B cell (primary cell): Measurements from ENCODE around the gene HS3ST5. TPM values are rescaled to one million over a fixed set of nuclear protein-coding genes. Genes with fewer than 3 reads are reported as not detected.

Experiments used
- ATAC-seq: fragments of 200-7000 bp; cut with Tn5 transposase; one replicate; pipeline ENCODE4 v1.10.0; 2021; ENCODE audit warnings: low read depth, mild to moderate bottlenecking, moderate number of reproducible peaks, moderate library complexity
- CTCF ChIA-PET: fragments of 350-600 bp; sonication (Branson Sonifier 250); formaldehyde crosslinking; loops from one replicate; lab custom pipeline; 2021; ENCODE audit warnings: antibody characterized with exemption, inconsistent platforms; lab: Charles Lee
- POLR2A ChIA-PET: fragments of 350-600 bp; sonication (Branson Sonifier 250); formaldehyde crosslinking; loops from one replicate; lab custom pipeline; 2021; ENCODE audit warnings: antibody characterized with exemption; lab: Charles Lee
- DNase-seq: peaks from one replicate; pipeline ENCODE4 v3.0.0; 2013
- H2AFZ ChIP-seq: 2 replicates; pipeline ENCODE4 v1.6.1; 2012; ENCODE audit warnings: mild to moderate bottlenecking, low read depth, low read length; ENCODE audit not compliant: insufficient read depth, poor library complexity, severe bottlenecking
- H3K27ac ChIP-seq, 2 donors: 1 replicate in 1 of 2; 2 replicates in 1 of 2; pipeline ENCODE4 v1.5.1; 2012 to 2013; ENCODE audit warnings: low read length in 2 of 2, mild to moderate bottlenecking in 2 of 2, moderate library complexity in 1 of 2
- H3K27me3 ChIP-seq, 4 experiments: fragments of 200-600 bp in 1 of 4; sonication (generic) in 1 of 4; replicated peaks in 1 of 4; 1 replicate in 2 of 4; 2 replicates in 2 of 4; pipeline versions ENCODE4 v1.6.1 to v1.7.0; 2013 to 2016; ENCODE audit warnings: low read length in 3 of 4, mild to moderate bottlenecking in 2 of 4, mixed read lengths in 1 of 4, moderate library complexity in 1 of 4; ENCODE audit not compliant: insufficient read depth in 4 of 4, control insufficient read depth in 3 of 4; ENCODE audit errors: control extremely low read depth in 1 of 4
- H3K36me3 ChIP-seq, 2 experiments: replicated peaks in 1 of 2; 1 replicate in 1 of 2; 2 replicates in 1 of 2; pipeline versions ENCODE4 v1.6.1 to v1.7.1; 2013; ENCODE audit warnings: low read length in 1 of 2; ENCODE audit not compliant: insufficient read depth in 2 of 2, control insufficient read depth in 1 of 2; ENCODE audit errors: control extremely low read depth in 1 of 2, extremely low read depth in 1 of 2
- H3K4me1 ChIP-seq, 2 donors: fragments of 200-600 bp in 1 of 2; sonication (generic) in 1 of 2; 1 replicate in 1 of 2; 2 replicates in 1 of 2; pipeline versions ENCODE4 v1.5.1 to v1.6.1; 2013 to 2017; ENCODE audit warnings: low read length in 2 of 2; ENCODE audit not compliant: control insufficient read depth in 2 of 2, insufficient read depth in 2 of 2
- H3K4me2 ChIP-seq: replicated peaks from 2 replicates; pipeline ENCODE3; 2012; ENCODE audit warnings: mild to moderate bottlenecking, low read depth, low read length; ENCODE audit not compliant: poor library complexity, severe bottlenecking
- H3K4me3 ChIP-seq, 5 experiments: fragments of 200-600 bp in 1 of 5; sonication (generic) in 1 of 5; 1 replicate in 3 of 5; 2 replicates in 2 of 5; pipeline versions ENCODE4 v1.5.1 to v1.7.0; 2011 to 2016; ENCODE audit warnings: low read length in 4 of 5, mild to moderate bottlenecking in 4 of 5, low read depth in 2 of 5, control low read depth in 1 of 5, moderate library complexity in 1 of 5; ENCODE audit not compliant: insufficient read depth in 1 of 5; ENCODE audit errors: control extremely low read depth in 1 of 5, extremely low read depth in 1 of 5
- H3K79me2 ChIP-seq: fragments of 200-600 bp; sonication (generic); one replicate; pipeline ENCODE4 v1.6.0; 2016; ENCODE audit warnings: low read length; ENCODE audit not compliant: control insufficient read depth, insufficient read depth
- H3K9ac ChIP-seq: fragments of 200-600 bp; sonication (generic); 2 replicates; pipeline ENCODE4 v1.6.1; 2017; ENCODE audit warnings: mild to moderate bottlenecking, low read length, moderate library complexity
- H3K9me3 ChIP-seq, 3 donors: one replicate each; pipeline versions ENCODE4 v1.6.1 to v1.7.1; 2013; ENCODE audit warnings: low read length in 2 of 3; ENCODE audit not compliant: control insufficient read depth in 2 of 3, insufficient read depth in 1 of 3; ENCODE audit errors: control extremely low read depth in 1 of 3
- H4K20me1 ChIP-seq: 2 replicates; pipeline ENCODE4 v1.6.0; 2012; ENCODE audit warnings: mild to moderate bottlenecking, low read length; ENCODE audit not compliant: insufficient read depth, control insufficient read depth, poor library complexity, severe bottlenecking
- H3K27ac Mint-ChIP-seq: one replicate; pipeline ENCODE4 v1.8.0; 2021; ENCODE audit warnings: mixed read lengths
- H3K27me3 Mint-ChIP-seq: one replicate; pipeline ENCODE4 v1.8.0; 2021; ENCODE audit warnings: mixed read lengths
- H3K4me1 Mint-ChIP-seq: one replicate; pipeline ENCODE4 v1.8.0; 2021; ENCODE audit warnings: mixed read lengths
- H3K4me3 Mint-ChIP-seq: one replicate; pipeline ENCODE4 v1.8.0; 2021; ENCODE audit warnings: mixed read lengths
- H3K9me3 Mint-ChIP-seq: one replicate; pipeline ENCODE4 v1.8.0; 2022; ENCODE audit warnings: mixed read lengths; ENCODE audit not compliant: insufficient read depth
- CTCF ChIP-seq: fragments of 200-600 bp; IDR thresholded peaks from one replicate; pipeline ENCODE4 v1.8.0; 2022; ENCODE audit warnings: antibody characterized with exemption, mild to moderate bottlenecking
- EZH2 ChIP-seq: IDR thresholded peaks from 2 replicates; pipeline ENCODE4 v1.6.1; 2012; ENCODE audit warnings: borderline replicate concordance, low read depth, mild to moderate bottlenecking, moderate library complexity, low read length; ENCODE audit not compliant: insufficient read depth, poor library complexity, severe bottlenecking
- WGBS: methylation state at CpG from one replicate; pipeline ENCODE4 v1.1.5; 2013; ENCODE audit warnings: missing lambda C conversion rate; ENCODE audit not compliant: insufficient coverage; 5-methylcytosine and 5-hydroxymethylcytosine counted together
- intact Hi-C: fragments of 100-400 bp; cut with micrococcal nuclease; formaldehyde crosslinking; loops from one replicate; pipeline ENCODE4 v1.10.0; 2022
- polyA plus RNA-seq: library from polyadenylated mRNA; depleted of rRNA; stranded (reverse); fragments of >200 nt; gene quantifications from 2 replicates; pipeline ENCODE4 v1.2.3, GENCODE V29; 2012
- total RNA-seq, 2 donors: library from RNA; stranded (reverse); fragments of 120-200 nt in 1 of 2; gene quantifications; 1 replicate in 1 of 2; 2 replicates in 1 of 2; pipeline versions ENCODE4 v1.2.3 to v1.2.4, GENCODE V29; 2013 to 2022

Gene HS3ST5
- total and polyA plus RNA-seq, 2 donors (not counting 1 experiment from before 2014, with no cell fraction given), result not detected

DNA sequence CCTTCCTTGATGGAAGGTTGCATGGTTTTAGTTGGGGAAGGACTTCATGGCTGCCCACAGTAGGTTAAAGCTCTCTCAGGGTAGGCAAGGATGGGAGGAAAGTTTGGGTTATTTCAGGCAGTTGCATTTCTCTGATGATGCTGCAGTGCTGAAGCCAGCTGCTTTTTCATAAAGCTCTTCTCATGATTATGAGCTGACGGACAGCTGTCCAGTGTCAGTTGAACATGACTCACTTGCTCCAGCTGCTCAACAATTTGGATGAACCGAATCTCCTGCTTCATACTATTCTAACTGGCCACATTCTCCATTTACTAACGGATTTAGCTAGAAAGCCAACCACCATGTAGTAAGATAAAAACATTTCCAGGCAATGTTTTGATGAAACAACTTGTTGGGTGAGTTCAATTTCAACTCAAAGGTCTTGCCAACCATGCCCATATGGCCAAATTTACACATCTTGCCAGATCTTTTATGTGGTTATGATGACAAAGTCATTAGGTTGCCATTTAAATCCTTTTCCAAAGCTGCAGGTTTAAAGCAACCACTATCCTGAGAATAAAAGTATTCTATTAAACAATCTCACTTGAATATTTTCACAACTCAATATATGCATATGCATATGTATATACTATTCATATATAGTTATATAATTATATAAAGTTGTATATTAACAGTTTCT, 125.9 kb downstream of the HS3ST5 start:
- no peak overlapping the region for H3K9ac ChIP-seq
- Mint-ChIP-seq H3K4me1 (no peaks in the 10 kb centered on the region), H3K27me3 (no peaks in the 10 kb centered on the region), H3K27ac (no peak overlapping the region), H3K4me3 (no peak overlapping the region), H3K9me3 (no peaks in the 10 kb centered on the region)
- no peaks in the 10 kb centered on the region for H4K20me1 ChIP-seq
- H3K4me2 ChIP-seq, result no peak overlapping the region
- ChIA-PET POLR2A (no interaction called here), CTCF (no interaction called here)
- H3K27ac ChIP-seq, result no peak overlapping the region
- 79% methylated on average over 1 of the region's 3 CpGs for WGBS
- no peak overlapping the region for H2AFZ ChIP-seq
- DNase-seq (no peak), ATAC-seq (no peak)
- H3K36me3 ChIP-seq, result no peaks in the 10 kb centered on the region
- H3K79me2 ChIP-seq, result no peaks in the 10 kb centered on the region
- no peaks in the 10 kb centered on the region for H3K27me3 ChIP-seq
- no peaks in the 10 kb centered on the region for H3K9me3 ChIP-seq
- intact Hi-C loops, result no loop called here
- H3K4me1 ChIP-seq, result no peaks in the 10 kb centered on the region
- H3K4me3 ChIP-seq, result no peak overlapping the region
- TF ChIP-seq CTCF (no peak), EZH2 (no peak)

DNA sequence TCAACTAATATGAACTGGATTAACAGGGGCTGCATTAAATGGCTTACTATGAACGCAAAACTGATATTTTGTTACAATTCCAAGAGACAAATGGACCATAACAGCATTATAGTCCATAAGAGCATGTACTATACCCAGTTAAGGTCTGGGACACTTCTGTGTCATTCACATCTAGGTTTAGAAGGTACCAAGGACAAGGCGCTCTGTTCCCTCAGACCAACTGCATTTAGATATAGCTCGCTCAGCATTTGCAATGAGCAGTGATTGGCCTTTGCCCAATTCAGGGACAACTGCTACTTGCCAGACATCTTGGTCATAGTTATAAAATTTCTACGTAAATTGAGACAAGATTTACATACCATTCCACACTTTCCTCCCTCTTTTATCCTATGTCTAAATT, 132.4 kb downstream of the HS3ST5 start:
- Histone ChIP-seq H2AFZ (no peak overlapping the region), H3K27ac (no peak overlapping the region), H3K4me2 (no peak overlapping the region), H3K9me3 (no peaks in the 10 kb centered on the region), H3K9ac (no peak overlapping the region), H3K36me3 (no peaks in the 10 kb centered on the region), H4K20me1 (no peaks in the 10 kb centered on the region), H3K79me2 (no peaks in the 10 kb centered on the region), H3K27me3 (no peaks in the 10 kb centered on the region), H3K4me1 (no peaks in the 10 kb centered on the region), H3K4me3 (no peak overlapping the region)
- ATAC-seq (no peak), DNase-seq (no peak)
- TF ChIP-seq CTCF (no peak), EZH2 (no peak)
- Mint-ChIP-seq H3K9me3 (no peaks in the 10 kb centered on the region), H3K4me3 (no peak overlapping the region), H3K27ac (no peak overlapping the region), H3K27me3 (no peaks in the 10 kb centered on the region), H3K4me1 (no peaks in the 10 kb centered on the region)
- CTCF ChIA-PET, result no interaction called here
- 100% methylated on average over 3 of the region's 4 CpGs for WGBS
- POLR2A ChIA-PET, result no interaction called here
- intact Hi-C loops, result no loop called here
